Right renal cortex interstitium (tissue), 3 donors: ENCODE results near the gene PPM1K. TPM values are rescaled to one million over a fixed set of nuclear protein-coding genes. Genes with fewer than 3 reads are reported as not detected.

Experiments used
- DNase-seq, 3 donors: peaks; one replicate each; pipeline ENCODE4 v3.0.0-alpha.2; 2013; ENCODE audit warnings: low read depth in 3 of 3, low spot score in 2 of 3
- polyA plus RNA-seq, 3 donors: library from polyadenylated mRNA; unstranded; fragments of 120-200 nt; gene quantifications; one replicate each; pipeline ENCODE4 v1.2.1, GENCODE V29; 2013; ENCODE audit not compliant: insufficient read length in 3 of 3

The PPM1K gene
- polyA plus RNA-seq, 3 donors = 14.3 to 16.6 (median 16.3) TPM

DNA sequence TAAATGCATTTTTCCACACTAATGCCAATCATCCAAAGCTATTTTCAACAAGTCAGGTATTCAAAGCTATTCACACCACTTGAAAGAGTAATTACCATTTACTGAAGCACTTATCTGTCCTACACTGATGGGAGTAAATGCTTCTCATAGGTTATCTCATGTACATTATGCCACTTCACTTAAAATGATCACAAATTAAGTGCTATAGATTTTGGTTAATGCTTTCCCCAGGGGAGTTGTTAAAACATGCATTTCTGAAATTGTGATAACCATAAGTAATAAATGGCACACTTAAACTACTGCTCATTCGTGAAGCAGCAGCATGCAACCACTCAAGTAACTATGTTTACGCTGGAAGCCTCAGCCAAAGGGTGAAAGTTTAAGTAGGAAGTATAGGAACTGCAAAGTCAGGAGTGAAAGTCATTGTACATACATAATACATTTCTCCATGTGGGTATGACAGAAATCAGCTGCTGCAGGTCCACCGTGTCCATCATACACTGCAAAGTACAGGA, 6.6 kb downstream of the PPM1K start:
- no peak for DNase-seq

DNA sequence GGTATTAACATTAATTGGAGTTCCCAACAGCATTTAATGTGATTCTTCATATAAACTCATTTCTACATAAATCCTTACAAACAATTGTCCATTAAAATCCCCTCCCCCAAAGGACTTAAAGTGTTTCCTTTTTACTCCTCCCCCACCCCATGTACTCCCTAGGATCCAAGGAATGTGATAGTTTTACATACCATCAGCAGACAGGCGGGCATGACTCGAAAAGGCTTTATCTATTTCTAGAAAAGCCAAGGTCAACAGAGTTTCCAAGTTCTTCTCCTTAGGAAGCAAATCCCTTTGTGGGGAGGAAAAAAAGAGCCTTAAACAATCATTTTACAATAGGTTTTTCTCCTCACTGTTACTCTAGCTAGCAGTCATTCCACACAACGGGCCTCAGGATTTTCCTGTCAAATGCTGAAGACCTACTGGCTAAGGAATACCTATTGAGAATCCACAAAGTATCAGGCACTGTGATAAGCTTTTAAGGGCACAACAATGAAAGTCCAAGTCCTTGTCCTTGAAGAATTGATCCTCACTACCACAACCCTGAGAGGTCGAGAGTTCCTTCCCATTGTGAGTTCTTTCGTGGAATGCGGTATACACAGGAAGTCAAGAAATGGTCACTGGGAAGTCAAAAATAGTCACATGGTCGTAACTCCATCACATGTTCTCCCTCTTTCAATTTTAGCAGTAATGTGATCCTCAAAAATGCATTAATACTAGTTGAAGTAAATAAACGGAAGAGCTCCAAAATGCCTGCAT, 7.2 kb downstream of the PPM1K start:
- DNase-seq = no peak

DNA sequence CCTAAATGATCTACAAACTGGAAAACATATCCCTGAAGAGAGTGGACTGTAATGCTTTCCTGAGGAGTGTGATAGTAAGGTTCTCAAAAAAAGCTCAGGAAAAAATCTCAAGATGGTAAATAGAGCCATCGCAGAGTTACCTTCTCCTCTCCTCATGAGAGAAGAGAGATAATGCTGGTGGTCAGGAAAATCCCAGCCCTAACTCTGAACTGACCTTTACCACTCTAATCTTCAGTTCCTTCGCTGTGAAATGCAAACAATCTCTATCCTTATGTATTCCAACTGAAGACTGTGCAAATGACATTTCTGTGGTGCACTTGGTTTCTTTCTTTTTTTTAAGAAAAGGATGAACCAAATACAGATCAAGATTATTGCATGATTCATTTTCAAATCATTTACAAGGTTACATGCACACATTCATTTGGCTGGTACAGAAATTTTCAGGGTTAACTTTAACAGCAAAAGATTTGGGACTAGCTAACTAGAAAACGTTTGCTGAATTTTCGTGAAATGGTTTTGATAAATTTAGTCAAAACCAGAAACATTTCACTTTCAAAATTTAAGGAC, 8.3 kb downstream of the PPM1K start:
- DNase-seq = no peak

DNA sequence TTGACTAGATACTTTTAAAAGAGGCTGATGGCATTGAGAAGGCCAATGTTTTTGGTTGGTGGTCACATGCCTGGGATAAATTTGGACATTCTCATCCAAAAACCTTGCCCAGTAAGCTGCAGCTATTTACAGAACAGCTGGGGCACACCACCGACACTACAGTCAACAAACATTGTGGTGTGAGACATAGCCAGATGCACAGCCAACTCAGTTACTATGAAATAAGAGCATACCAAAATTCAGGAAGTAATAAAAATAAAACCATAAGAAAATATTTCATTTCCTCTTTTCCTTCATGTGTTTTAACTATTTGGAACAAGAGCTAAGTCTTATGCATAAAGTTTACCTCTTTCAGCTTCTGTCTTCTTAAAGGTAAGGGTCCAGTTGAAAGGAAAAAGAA, 8.8 kb downstream of the PPM1K start:
- DNase-seq = no peak

DNA sequence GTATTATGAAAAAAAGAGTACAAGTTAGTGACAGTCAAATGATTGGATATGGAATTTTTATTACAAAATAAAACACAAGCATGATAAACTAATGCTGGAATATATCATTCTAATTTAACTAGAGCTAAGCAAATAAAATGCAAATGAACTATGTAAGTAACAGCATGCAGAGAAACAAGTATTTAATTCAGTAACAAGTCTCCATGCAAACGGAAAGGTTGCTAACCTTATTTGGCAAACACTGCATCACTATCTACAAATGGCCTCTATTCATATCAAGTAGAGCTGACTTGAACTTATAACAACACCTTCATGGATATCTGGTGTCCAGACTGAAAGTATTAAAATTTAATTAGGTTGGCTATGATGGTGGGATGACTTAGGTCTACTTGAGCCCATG, 15.4 kb downstream of the PPM1K start:
- DNase-seq = no peak

DNA sequence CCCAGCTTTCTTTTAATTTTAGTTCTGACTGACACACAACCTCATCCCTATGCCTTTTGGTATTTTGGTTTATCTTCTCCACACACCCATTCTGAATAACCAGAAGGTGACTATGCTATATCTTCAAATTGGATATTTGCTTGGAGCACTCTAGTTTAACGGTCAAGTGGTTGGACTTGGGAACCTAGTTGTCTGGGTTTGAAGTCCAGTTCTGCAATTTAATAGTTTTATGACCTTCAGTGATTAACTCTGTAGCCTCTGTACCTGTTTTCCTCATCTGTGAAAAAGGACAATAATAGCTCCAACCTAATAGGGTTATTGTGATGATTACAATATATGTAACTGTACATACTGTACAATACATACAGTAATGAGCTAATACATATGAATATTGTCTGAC, 20.0 kb downstream of the PPM1K start:
- DNase-seq = no peak

DNA sequence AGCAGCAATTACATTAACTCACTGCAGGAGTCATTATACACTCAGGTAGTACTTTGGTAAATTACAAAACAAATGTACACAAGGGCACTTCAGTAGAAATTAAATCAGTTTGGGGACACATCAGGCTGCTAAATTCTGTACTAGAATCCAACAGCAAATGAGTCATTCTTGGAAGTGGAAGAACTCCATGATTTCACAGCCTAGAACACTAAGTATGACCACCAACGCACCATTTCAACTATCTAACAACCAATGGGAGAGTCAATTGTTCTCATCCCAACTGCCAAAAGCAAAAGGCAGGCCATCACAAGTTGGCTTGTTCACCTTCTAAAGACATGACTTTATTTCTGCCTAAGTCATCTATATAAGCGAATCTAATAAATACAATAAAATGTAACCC, 26.6 kb downstream of the PPM1K start:
- DNase-seq = no peak

DNA sequence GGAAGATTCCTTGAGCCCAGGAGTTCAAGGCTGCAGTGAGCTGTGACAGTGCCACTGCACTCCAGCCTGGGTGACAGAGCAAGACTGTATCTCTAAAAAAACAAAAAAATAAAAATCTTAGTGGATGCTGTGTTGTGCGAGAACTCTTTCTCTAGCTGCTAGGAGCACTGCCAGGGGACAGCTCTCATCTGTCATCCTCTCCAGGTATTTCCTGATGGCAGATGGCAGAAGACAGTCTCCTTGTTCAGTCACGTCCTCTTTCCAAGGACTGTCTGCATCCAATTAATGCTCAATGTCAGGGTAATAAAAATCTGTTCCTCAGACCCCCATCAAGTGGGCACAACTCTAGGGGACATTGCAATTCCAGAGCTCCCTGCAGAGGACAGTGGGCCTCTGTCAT, 29.2 kb downstream of the PPM1K start:
- no peak for DNase-seq

DNA sequence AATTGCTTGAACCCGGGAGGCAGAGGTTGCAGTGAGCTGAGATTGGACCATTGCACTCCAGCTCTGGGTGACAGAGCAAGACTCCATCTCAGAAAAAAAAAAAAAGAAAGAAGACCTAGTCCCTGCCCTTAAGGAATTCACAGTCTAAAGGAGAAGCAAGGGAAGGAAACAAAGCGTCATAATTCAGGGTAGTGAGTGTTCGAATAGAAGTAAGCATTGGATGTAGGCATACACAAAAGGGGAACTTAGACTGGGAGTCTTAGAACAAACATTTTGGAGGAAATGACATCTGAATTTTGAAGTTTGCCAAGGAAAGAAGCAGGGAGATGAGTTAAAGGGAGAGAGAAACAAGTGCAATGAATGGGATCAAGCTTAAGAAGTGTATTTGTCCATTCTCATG, 32.4 kb downstream of the PPM1K start:
- DNase-seq = no peak

DNA sequence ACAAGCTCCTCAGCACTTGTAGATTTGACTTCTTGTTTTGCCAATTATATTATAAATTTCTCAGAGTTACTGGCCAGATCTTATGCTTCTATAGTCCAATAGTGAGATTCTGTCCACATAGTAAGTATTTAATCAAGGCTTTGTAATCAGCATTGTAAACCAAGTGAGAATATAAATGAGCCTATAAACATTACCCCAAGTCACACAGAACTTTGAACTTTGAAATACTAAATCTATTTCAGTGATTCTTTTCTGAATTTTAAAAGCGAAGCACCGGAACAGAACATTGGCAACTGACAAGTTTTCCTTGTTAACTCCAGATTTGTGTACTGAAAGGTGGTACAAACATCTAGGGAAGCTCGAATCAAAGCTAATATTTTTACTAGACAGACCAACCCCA, 37.2 kb downstream of the PPM1K start:
- no peak for DNase-seq

DNA sequence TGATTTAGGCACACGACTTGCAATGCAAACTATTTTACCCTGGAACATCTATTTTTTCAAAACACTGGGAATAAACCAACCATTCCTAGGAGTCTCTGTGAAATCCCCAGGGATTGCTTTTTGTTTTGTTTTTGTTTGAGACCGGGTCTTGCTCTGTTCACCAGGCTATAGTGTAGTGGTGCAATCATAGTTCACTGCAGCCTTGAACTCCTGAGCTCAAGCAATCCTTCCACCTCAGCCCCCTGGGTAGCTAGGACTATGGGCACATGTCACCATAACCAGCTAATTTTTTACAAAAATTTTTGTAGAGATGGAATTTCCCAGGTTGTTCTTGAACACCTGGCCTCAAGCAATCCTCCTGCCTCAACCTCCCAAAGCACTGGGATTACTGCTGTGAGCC, 37.8 kb downstream of the PPM1K start:
- no peak for DNase-seq

DNA sequence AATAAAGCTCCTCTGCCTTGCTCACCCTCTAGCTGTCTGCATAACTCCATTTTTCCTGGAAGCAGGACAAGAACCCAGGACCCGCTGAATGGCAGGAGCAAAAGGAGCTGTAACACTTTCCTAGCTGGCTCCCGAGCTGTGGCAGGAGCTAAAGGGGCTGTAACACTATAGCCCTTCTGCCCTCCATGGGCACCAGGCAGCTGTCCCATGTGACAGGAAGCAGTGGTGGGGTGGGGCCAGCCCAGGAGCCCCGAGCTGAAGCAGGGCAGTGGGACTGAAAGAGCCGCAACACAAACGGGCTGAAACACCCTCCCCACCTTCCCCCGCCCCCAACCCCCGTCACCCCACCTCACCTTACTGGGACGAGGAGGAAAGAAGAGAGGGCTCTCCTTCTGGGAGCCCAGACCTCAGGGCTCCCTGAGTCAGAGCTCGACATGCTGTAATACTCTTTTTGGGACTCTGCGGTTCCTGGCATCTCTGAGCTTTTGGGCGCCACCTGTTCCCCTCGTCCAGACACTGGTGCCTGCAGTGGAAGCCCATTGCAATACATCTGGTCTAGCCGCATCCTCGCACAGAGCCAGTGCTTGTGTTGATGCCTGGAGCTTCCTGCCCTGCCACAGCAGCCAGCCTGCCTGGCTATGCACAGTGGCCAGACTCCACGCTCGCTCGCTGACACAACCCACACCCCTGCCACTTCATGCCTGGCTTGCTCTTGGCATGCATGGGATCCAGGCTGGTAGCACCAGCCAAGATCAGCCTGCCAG, 39.4 kb downstream of the PPM1K start:
- no peak for DNase-seq

DNA sequence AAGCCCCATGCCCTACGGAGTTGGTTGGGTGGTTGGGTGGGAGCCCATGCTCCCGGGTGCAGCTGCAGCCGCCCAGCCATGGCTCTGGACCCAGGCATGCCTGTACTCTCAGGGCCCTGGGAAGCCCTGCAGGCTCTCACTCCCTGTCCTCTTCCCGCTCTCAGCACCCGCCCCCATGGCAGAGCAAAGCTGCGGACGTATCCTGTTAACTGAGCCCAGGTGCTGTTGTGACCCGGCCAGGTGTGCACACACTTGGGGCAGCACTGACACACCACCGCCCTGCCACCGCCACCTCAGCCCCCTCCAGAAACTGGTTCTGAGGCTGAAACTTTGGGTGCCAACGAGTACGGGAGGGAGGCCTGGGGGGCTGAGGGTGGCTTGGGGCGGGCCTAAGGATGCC, 40.3 kb downstream of the PPM1K start:
- no peak for DNase-seq

DNA sequence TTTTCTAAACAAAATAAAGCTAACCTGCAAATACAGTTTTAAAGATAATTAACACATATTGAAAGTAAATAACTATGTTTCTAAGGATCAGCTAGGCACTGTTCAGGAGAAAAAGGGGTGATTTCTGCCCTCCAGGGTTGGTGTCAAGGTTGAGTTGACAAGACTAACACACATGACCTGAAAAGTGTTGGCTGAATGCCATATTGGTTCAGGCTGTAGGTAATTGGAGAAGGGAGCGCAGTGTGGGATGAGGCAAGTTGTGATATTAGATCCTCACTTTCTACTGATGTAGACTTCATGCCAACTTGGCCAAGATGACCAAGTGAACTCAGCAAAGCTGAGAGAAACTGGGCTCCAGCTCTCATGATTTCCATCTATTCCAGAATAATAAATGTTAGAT, 42.2 kb downstream of the PPM1K start:
- DNase-seq = no peak

DNA sequence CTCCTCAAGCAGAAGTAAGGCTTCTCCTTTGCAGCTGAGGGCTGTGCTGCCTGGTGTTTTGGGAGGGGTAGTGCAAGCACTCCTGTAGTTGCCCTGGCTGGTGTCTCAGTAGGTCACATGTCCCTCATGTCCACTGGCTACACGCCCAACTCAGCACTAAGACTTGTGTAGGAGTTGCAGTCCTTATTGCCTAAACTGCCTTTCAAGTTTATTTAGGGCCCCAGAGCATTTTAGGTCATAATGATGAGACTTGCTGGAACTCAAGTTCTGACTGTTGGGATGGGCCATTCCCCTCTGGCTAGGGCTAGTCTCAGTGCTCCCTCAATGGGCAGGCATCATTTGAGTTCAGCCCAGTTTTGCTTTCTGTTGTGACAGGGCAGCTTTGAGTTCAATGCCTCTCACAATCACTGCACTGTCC, 44.1 kb downstream of the PPM1K start:
- no peak for DNase-seq

DNA sequence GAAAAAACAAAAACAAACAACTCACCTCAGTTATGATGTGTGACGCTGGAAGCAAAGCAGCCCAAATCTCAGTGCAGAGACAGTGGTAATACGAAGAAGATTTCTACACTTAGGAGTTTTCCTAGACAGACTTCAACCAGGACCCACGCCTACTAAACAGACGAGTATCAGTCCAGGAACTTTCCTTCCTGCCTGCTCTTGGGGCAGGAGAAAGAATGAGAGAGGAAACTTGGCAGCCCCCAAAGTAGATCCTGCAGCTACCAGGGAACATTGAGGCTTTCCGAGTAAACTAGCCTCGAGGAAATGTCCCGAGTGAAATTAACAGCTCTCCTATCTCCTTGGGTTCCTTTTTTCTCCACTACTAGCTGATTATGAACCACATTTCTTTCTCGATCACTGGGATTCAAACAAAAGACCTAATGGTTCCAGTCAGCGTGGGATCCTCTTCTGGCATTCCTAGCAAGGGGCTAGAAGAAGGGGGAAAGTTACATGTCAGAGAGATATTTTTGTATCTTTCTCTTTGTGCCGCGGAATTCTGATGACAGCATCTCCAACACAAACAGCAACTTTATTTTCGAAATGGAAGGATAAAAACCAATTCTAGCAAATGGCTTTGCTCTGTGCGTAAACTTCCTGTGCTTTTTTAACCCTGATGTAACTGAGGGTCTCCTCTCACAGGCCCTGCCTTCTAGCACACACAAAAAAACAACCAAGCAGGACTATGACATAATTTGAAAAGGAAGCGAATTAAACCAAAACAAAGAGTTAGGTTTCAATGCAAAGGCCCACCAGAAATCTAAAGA, 53.2 kb downstream of the PPM1K start:
- DNase-seq = no peak

DNA sequence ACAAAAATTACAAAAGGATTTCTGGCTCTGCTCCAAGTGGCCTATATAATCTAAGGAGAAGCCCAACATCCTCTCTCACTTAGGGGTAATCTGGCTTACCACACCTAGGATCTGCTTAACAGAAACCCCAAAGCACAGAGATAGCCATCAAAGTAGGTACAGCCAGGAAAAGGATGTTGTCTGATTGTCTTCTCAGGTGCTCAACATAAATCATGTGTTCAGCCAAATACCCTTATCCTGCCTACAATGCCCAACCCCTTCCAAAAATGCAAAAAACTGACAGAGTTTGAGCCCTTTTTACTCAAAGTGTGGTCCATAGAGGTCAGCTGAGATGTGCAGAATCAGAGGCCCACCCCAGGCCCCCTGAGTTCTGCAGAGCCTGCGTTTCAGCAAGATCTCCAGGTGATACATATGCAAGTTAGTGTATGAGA, 53.9 kb downstream of the PPM1K start:
- no peak for DNase-seq

DNA sequence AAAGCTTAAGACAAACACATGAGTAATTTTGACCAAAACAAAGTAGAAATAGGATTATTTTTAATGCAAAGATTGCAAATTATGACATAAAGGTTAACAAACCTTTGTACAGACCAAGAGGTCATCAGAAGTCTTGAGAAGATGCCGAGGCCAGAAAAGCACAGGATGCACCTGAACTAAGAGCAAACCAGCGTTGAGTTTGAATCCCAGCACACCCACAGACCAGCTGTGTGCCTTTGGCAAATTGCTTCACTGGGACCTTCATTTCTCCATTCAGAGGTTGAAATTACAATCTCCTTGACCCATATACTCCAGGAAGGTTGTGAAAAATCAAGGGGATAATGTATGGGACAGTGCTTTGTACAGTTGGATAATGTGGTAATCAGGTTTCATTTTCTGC, 56.6 kb downstream of the PPM1K start:
- no peak for DNase-seq

DNA sequence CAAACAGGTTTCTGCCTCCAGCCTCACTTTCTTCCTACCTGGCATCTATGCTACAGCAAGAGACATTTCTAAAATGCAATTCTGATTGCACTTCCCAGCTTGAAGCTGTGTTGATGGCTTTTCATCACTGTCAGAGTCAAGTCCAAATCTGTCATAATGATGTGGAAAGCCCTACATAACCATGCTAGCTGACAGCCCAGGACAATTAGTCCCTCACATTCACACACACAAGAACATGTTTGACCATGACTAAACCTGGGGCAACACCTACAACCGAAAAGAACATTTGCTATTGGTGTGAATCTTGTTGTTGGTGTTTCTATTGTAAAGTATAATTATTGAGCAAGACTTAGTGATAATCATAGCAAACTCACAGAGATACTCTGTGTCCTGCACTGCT, 58.2 kb downstream of the PPM1K start:
- no peak for DNase-seq

DNA sequence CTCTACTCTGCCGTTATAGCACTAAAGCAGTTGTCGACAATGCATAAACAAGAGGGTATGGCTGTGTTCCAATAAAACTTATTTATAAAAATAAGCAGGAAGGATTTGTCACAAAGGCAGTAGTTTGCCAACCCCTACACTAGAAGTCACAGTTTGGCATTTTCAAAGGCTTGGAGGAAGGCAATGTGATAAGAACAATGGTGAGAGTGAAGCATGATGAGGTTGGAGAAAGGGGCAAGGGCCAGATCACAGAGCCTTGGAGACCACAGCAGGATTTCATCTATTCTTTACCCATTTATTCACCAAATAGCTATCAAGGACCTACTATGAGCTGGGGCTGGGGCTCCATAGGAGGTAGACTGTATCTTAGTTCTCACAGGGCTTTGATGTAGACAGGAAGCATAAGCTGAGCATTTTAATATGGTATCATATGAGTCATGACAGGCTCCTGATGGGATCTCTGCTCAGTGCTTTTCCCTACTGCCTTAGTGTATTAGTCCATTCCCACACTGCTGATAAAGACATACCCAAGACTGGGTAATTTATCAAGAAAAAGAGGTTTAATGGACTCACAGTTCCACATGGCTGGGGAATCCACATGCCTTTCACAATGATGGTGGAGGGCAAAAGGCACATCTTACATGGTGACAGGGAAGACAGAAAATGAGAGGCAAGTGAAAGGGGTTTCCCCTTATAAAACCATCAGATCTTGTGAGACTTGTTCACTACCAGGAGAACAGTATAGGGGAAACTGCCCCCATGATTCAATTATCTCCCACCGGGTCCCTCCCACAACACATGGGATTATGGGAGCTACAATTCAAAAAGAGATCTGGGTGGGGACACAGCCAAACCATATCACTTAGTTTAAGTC, 58.9 kb downstream of the PPM1K start:
- DNase-seq = no peak
